KMS-11 (cell line): Measurements from ENCODE around the gene NECTIN4.

ENCODE experiments used
- H2AFZ ChIP-seq: fragments of 200-600 bp; sonication (generic); 2 replicates; pipeline ENCODE4 v1.6.1; 2016; ENCODE audit warnings: antibody characterized with exemption, mixed run types, low read depth
- H3K27ac ChIP-seq: fragments of 200-600 bp; sonication (generic); 2 replicates; pipeline ENCODE4 v1.6.1; 2016; ENCODE audit warnings: mild to moderate bottlenecking, mixed run types
- H3K27me3 ChIP-seq: fragments of 200-600 bp; sonication (generic); 2 replicates; pipeline ENCODE4 v1.6.1; 2017; ENCODE audit warnings: mild to moderate bottlenecking, low read depth, mixed run types, moderate library complexity; ENCODE audit not compliant: insufficient read depth
- H3K36me3 ChIP-seq: fragments of 200-600 bp; sonication (generic); 2 replicates; pipeline ENCODE4 v1.6.1; 2017; ENCODE audit warnings: mild to moderate bottlenecking, mixed run types; ENCODE audit not compliant: insufficient read depth
- H3K4me1 ChIP-seq: fragments of 200-600 bp; sonication (generic); 2 replicates; pipeline ENCODE4 v1.6.1; 2016; ENCODE audit warnings: mild to moderate bottlenecking, low read depth, mixed run types; ENCODE audit not compliant: poor library complexity, severe bottlenecking
- H3K4me2 ChIP-seq: fragments of 200-600 bp; sonication (generic); 2 replicates; pipeline ENCODE4 v1.7.0; 2016; ENCODE audit warnings: mild to moderate bottlenecking, mixed run types
- H3K4me3 ChIP-seq: fragments of 200-600 bp; sonication (generic); IDR thresholded peaks from 2 replicates; pipeline ENCODE4 v1.6.1; 2017; ENCODE audit warnings: low read depth, low read length, mixed read lengths; ENCODE audit not compliant: insufficient read depth
- H3K79me2 ChIP-seq: fragments of 200-600 bp; sonication (generic); 2 replicates; pipeline ENCODE4 v1.6.1; 2016; ENCODE audit warnings: low read depth, mixed run types; ENCODE audit not compliant: insufficient read depth
- H3K9ac ChIP-seq: fragments of 200-600 bp; sonication (generic); 2 replicates; pipeline ENCODE4 v1.6.1; 2016; ENCODE audit warnings: mild to moderate bottlenecking, mixed run types
- H4K20me1 ChIP-seq: fragments of 200-600 bp; sonication (generic); 2 replicates; pipeline ENCODE4 v1.6.1; 2016; ENCODE audit warnings: mild to moderate bottlenecking, mixed run types; ENCODE audit not compliant: insufficient read depth
- CTCF ChIP-seq: fragments of 200-600 bp; sonication (generic); conservative IDR thresholded peaks from 2 replicates; pipeline ENCODE4 v1.6.1; 2017; ENCODE audit warnings: low read depth, mild to moderate bottlenecking, antibody characterized with exemption, low read length, moderate library complexity, mixed read lengths

Gene NECTIN4

GRCh38 chr1:161127649-161128048 lies 38.3 kb upstream of the NECTIN4 start:
- Histone ChIP-seq H4K20me1 (no peaks in the 10 kb centered on the region), H3K4me1 (peaks cover 27% of the 10 kb centered on the region), H3K36me3 (peaks cover 4% of the 10 kb centered on the region; the same call in 1 of the 2 replicates), H2AFZ (no peak overlapping the region), H3K4me2 (no peak overlapping the region), H3K9ac (no peak overlapping the region), H3K4me3 (no peak overlapping the region), H3K27ac (no peak overlapping the region), H3K27me3 (no peaks in the 10 kb centered on the region), H3K79me2 (peaks cover 46% of the 10 kb centered on the region; the same call in 1 of the 2 replicates)
- TF ChIP-seq CTCF, result no peak

DNA sequence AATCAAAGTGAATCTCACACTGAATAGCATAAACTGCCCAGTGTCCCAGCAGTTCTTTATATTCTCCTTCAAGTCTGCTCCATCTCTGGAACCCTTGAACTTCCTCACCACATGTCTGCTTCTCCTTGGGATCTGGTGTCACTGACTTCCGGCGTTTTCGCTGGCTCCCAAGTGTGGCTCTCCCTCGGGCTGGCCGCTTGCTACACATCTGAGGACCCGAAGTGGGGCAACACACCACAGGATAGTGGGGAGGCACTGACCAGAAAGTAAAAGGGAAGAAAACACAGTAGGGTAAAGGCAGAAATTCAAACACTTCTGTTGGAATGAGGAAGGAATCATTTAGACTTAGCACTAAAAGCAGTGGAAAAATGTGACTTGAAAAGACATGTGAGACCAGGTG lies 33.6 kb upstream of the NECTIN4 start:
- no peak overlapping the region for H3K4me3 ChIP-seq
- H3K79me2 ChIP-seq, result peaks cover 42% of the 10 kb centered on the region; the same call in 1 of the 2 replicates
- no peak for TF ChIP-seq CTCF
- H3K36me3 ChIP-seq, result peaks cover 9% of the 10 kb centered on the region; the same call in 1 of the 2 replicates
- H3K9ac ChIP-seq, result no peak overlapping the region
- H4K20me1 ChIP-seq, result no peaks in the 10 kb centered on the region
- H3K27me3 ChIP-seq, result no peaks in the 10 kb centered on the region
- no peak overlapping the region for H3K27ac ChIP-seq
- H3K4me1 ChIP-seq, result peaks cover 25% of the 10 kb centered on the region
- no peak overlapping the region for H2AFZ ChIP-seq
- H3K4me2 ChIP-seq, result no peak overlapping the region

- no peak overlapping the region for H3K27ac ChIP-seq
These were observed 32.5 kb upstream of the NECTIN4 start for GRCh38 chr1:161121834-161122233.

DNA sequence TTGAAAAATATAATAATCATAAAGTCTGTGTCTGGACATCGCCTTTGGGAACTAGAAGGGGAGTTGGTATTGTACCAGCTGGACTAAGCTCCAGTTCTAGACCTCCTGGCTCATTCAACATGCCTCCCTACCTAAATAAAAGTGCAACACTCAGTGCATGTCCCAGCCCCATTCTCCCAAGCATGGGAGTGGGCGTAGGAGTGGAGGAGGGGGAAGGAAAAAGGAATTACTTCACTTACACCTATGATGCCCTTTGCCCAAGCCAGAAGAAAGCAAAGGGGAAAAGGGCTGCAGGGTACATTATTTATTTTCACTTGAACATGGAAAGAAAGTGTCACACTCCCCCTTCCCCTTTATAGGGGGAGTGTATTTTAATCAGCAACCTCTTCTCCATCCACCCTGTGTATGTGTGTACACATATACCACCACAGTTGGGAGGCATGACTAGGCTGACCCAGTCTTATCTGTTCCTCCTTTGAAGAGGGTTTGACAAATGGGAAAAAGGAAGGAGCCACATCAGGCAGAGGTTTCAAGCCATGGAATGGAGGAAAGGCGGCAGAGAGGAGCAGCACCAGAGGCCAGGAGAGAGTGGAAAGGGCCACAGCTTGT lies 31.8 kb upstream of the NECTIN4 start:
- no peak overlapping the region for H3K4me2 ChIP-seq
- H3K79me2 ChIP-seq, result peaks cover 49% of the 10 kb centered on the region
- no peaks in the 10 kb centered on the region for H3K27me3 ChIP-seq
- no peak overlapping the region for H2AFZ ChIP-seq
- no peak overlapping the region for H3K27ac ChIP-seq
- H3K4me1 ChIP-seq, result peaks cover 31% of the 10 kb centered on the region
- no peak overlapping the region for H3K9ac ChIP-seq
- peaks cover 5% of the 10 kb centered on the region; the same call in 1 of the 2 replicates for H3K36me3 ChIP-seq
- H3K4me3 ChIP-seq, result no peak overlapping the region
- no peaks in the 10 kb centered on the region for H4K20me1 ChIP-seq
- no peak for TF ChIP-seq CTCF

More at GRCh38 chr1:161121834-161122233, 32.5 kb upstream of the NECTIN4 start:
- H3K27me3 ChIP-seq, result no peaks in the 10 kb centered on the region
- TF ChIP-seq CTCF, result no peak
- H2AFZ ChIP-seq, result no peak overlapping the region
- no peak overlapping the region for H3K4me3 ChIP-seq
- H3K4me2 ChIP-seq, result no peak overlapping the region
- H4K20me1 ChIP-seq, result no peaks in the 10 kb centered on the region
- no peak overlapping the region for H3K9ac ChIP-seq
- peaks cover 5% of the 10 kb centered on the region; the same call in 1 of the 2 replicates for H3K36me3 ChIP-seq
- peaks cover 49% of the 10 kb centered on the region for H3K79me2 ChIP-seq
- H3K4me1 ChIP-seq, result peaks cover 24% of the 10 kb centered on the region
